GM23248 (cell line): ENCODE results near the gene FIGNL1. TPM values are rescaled to one million over a fixed set of nuclear protein-coding genes. Genes with fewer than 3 reads are reported as not detected.

Experiments used
- DNase-seq: peaks from one replicate; pipeline ENCODE4 v3.0.0-alpha.2; 2015
- H2AFZ ChIP-seq: fragments of 200-600 bp; sonication (generic); 2 replicates; pipeline ENCODE4 v1.6.1; 2016; ENCODE audit warnings: antibody characterized with exemption
- H3F3A ChIP-seq: fragments of 200-600 bp; sonication (generic); 2 replicates; pipeline ENCODE4 v1.6.1; 2016; ENCODE audit warnings: mild to moderate bottlenecking, antibody characterized with exemption, mixed run types; ENCODE audit not compliant: insufficient read depth
- H3K27ac ChIP-seq: fragments of 200-600 bp; sonication (generic); 2 replicates; pipeline ENCODE4 v1.5.1; 2016; ENCODE audit warnings: mild to moderate bottlenecking
- H3K27me3 ChIP-seq: fragments of 200-600 bp; sonication (generic); replicated peaks from 2 replicates; pipeline ENCODE4 v1.6.1; 2016; ENCODE audit warnings: mild to moderate bottlenecking; ENCODE audit not compliant: insufficient read depth
- H3K36me3 ChIP-seq: fragments of 200-600 bp; sonication (generic); 2 replicates; pipeline ENCODE4 v1.6.1; 2016; ENCODE audit warnings: low read depth, mild to moderate bottlenecking
- H3K4me1 ChIP-seq: fragments of 200-600 bp; sonication (generic); 2 replicates; pipeline ENCODE4 v1.6.1; 2016; ENCODE audit warnings: mild to moderate bottlenecking; ENCODE audit not compliant: insufficient read depth
- H3K4me2 ChIP-seq: fragments of 200-600 bp; sonication (generic); one replicate; pipeline ENCODE4 v1.6.1; 2016; ENCODE audit warnings: mild to moderate bottlenecking; ENCODE audit not compliant: unreplicated experiment
- H3K4me3 ChIP-seq: fragments of 200-600 bp; sonication (generic); 2 replicates; pipeline ENCODE4 v1.5.1; 2016; ENCODE audit warnings: mild to moderate bottlenecking
- H3K79me2 ChIP-seq: fragments of 200-600 bp; sonication (generic); 2 replicates; pipeline ENCODE4 v1.6.1; 2016; ENCODE audit warnings: mild to moderate bottlenecking; ENCODE audit not compliant: insufficient read depth
- H3K9ac ChIP-seq: fragments of 200-600 bp; sonication (generic); 2 replicates; pipeline ENCODE4 v1.6.1; 2016; ENCODE audit warnings: mild to moderate bottlenecking
- H3K9me2 ChIP-seq: fragments of 200-600 bp; sonication (generic); 2 replicates; pipeline ENCODE4 v1.6.1; 2016; ENCODE audit warnings: mixed run types, mild to moderate bottlenecking, moderate library complexity; ENCODE audit not compliant: insufficient read depth
- H3K9me3 ChIP-seq: fragments of 200-600 bp; sonication (generic); one replicate; pipeline ENCODE4 v1.6.1; 2017; ENCODE audit warnings: low read depth
- H4K20me1 ChIP-seq: fragments of 200-600 bp; sonication (generic); 2 replicates; pipeline ENCODE4 v1.6.0; 2016; ENCODE audit not compliant: insufficient read depth
- EZH2 ChIP-seq: fragments of 200-600 bp; sonication (generic); IDR thresholded peaks from 2 replicates; pipeline ENCODE4 v1.6.1; 2018; ENCODE audit warnings: antibody characterized with exemption, mild to moderate bottlenecking; ENCODE audit not compliant: insufficient read depth, poor library complexity, severe bottlenecking
- EZH2phosphoT487 ChIP-seq: fragments of 200-600 bp; sonication (generic); IDR thresholded peaks from 2 replicates; pipeline ENCODE4 v1.6.1; 2018; ENCODE audit warnings: antibody characterized with exemption, moderate library complexity, mild to moderate bottlenecking, low read depth; ENCODE audit not compliant: insufficient read depth
- WGBS, 2 experiments: methylation state at CpG; one replicate each; pipeline ENCODE4 v1.1.6; 2015 to 2017; ENCODE audit warnings: low lambda C conversion rate in 2 of 2, low coverage in 1 of 2; ENCODE audit errors: missing lambda C conversion rate in 2 of 2; 5-methylcytosine and 5-hydroxymethylcytosine counted together
- in situ Hi-C: fragments of 300-500 bp; cut with MboI; formaldehyde crosslinking; loops from 2 replicates; pipeline ENCODE4 v1.15.0; 2020
- polyA plus RNA-seq: library from polyadenylated mRNA; unstranded; fragments of >200 nt; fragmentation: Nextera tagmentation; extraction: Ambion mirVana; gene quantifications from 2 replicates; pipeline ENCODE4 v1.2.1, GENCODE V29; 2016
- total RNA-seq: library from RNA; depleted of rRNA; stranded (reverse); fragments of >200 nt; shearing (Covaris generic); gene quantifications from 2 replicates; pipeline ENCODE4 v1.2.3, GENCODE V29; 2014

Gene FIGNL1
- total and polyA plus RNA-seq, 2 experiments from 2014 or later, result 8.4 to 20.2 TPM

- WGBS, 2 experiments, result 32 to 47% methylated on average over 7 of the region's 7 CpGs
- Histone ChIP-seq H3K9ac (no peak overlapping the region), H3K27me3 (peaks cover 8% of the 10 kb centered on the region; the same call in 1 of the 2 replicates), H3K36me3 (no peaks in the 10 kb centered on the region), H3K4me1 (no peaks in the 10 kb centered on the region), H3K9me3 (no peaks in the 10 kb centered on the region), H3K9me2 (no peaks in the 10 kb centered on the region), H2AFZ (no peak overlapping the region), H3K79me2 (no peaks in the 10 kb centered on the region), H3F3A (no peaks in the 10 kb centered on the region), H3K4me3 (no peak overlapping the region), H4K20me1 (no peaks in the 10 kb centered on the region), H3K27ac (no peak overlapping the region), H3K4me2 (no peak overlapping the region)
- in situ Hi-C loops, result loop anchor here (10.0 kb wide), 1 partner anchor 185 kb away; no protein-coding TSS in a partner anchor
- no peak for TF ChIP-seq EZH2phosphoT487
- TF ChIP-seq EZH2, result no peak
- no peak for DNase-seq
Observed at GRCh38 chr7:50479743-50480517, 29.8 kb upstream of the FIGNL1 start.

DNA sequence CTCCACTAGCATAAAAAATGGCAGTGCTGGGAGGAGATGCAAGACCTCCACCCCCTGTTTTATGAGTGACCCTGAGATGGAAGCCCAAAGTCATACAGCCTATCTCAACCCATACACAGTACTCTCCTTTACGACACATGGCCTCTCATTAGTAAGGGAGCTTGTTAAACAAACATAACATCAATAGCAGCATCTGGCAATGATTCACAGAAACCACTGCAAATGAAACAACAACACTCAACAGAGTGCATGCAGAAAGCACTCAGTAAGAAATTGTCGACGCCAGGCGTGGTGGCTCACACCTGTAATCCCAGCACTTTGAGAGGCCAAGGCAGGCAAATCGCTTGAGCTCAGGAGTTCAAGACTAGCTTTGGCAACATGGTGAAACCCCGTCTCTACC, 27.5 kb upstream of the FIGNL1 start:
- H4K20me1 ChIP-seq, result no peaks in the 10 kb centered on the region
- no peaks in the 10 kb centered on the region for H3K4me1 ChIP-seq
- no peak overlapping the region for H3K4me3 ChIP-seq
- WGBS, 2 experiments, result 51 to 54% methylated on average over 6 of the region's 6 CpGs
- in situ Hi-C loops, result loop anchor here (10.0 kb wide), 1 partner anchor 187 kb away; no protein-coding TSS in a partner anchor
- no peaks in the 10 kb centered on the region for H3F3A ChIP-seq
- no peak overlapping the region for H3K27ac ChIP-seq
- no peak overlapping the region for H3K9ac ChIP-seq
- no peak overlapping the region for H2AFZ ChIP-seq
- no peaks in the 10 kb centered on the region for H3K9me3 ChIP-seq
- peaks cover 8% of the 10 kb centered on the region; the same call in 1 of the 2 replicates for H3K27me3 ChIP-seq
- no peaks in the 10 kb centered on the region for H3K9me2 ChIP-seq
- H3K4me2 ChIP-seq, result no peak overlapping the region
- H3K36me3 ChIP-seq, result no peaks in the 10 kb centered on the region
- TF ChIP-seq EZH2phosphoT487, result no peak
- TF ChIP-seq EZH2, result no peak
- DNase-seq, result no peak
- H3K79me2 ChIP-seq, result no peaks in the 10 kb centered on the region

DNA sequence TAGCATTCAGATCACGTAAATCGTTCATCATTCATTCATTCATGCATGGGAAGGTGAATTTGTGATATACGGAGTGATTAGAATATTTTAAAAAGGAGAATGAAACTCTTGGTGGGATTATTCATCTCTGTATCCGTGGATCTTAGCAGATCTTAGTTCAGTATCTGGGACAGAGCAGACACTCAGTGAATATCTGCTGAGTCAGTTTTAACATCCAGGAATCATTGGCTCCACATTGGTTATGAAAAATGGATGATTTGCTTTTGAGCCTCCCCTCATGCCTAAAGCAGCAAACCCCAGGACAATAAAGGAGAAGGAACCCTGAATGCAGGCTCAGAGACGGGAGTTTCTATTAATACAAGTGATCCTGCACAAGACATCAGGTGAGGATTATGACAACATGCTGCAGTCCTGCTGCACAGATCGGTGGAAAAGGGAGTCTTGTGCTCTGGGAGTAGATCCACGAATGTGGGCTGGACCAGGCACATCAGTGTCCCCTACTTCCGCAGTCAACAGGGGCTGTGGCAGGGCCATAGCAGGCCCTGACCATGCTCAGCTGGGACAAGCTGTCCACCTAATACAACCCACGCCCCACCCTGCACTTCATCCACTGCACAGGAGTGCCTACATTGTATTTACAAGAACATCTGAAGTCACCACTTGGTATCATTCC, 26.9 kb upstream of the FIGNL1 start:
- H3K4me3 ChIP-seq, result no peak overlapping the region
- no peaks in the 10 kb centered on the region for H3K9me3 ChIP-seq
- 74 to 76% methylated on average over 9 of the region's 9 CpGs for whole genome bisulfite sequencing, 2 experiments
- no peak for DNase-seq
- H3K27ac ChIP-seq, result no peak overlapping the region
- H3K36me3 ChIP-seq, result no peaks in the 10 kb centered on the region
- no peak overlapping the region for H3K4me2 ChIP-seq
- H3K27me3 ChIP-seq, result peaks cover 12% of the 10 kb centered on the region; the same call in 1 of the 2 replicates
- no peak overlapping the region for H3K9ac ChIP-seq
- no peaks in the 10 kb centered on the region for H3F3A ChIP-seq
- H3K9me2 ChIP-seq, result no peaks in the 10 kb centered on the region
- H2AFZ ChIP-seq, result no peak overlapping the region
- no peaks in the 10 kb centered on the region for H4K20me1 ChIP-seq
- no peaks in the 10 kb centered on the region for H3K4me1 ChIP-seq
- TF ChIP-seq EZH2, result no peak
- no peak for TF ChIP-seq EZH2phosphoT487
- no peaks in the 10 kb centered on the region for H3K79me2 ChIP-seq
- in situ Hi-C loops, result loop anchor here (10.0 kb wide), 1 partner anchor 188 kb away; no protein-coding TSS in a partner anchor

GRCh38 chr7:50475340-50475739, 25.2 kb upstream of the FIGNL1 start:
- no peak for DNase-seq
- Histone ChIP-seq H3F3A (no peaks in the 10 kb centered on the region), H3K79me2 (no peaks in the 10 kb centered on the region), H3K4me3 (no peak overlapping the region), H3K9ac (no peak overlapping the region), H2AFZ (no peak overlapping the region), H4K20me1 (no peaks in the 10 kb centered on the region), H3K27me3 (peaks cover 12% of the 10 kb centered on the region; the same call in 1 of the 2 replicates), H3K9me3 (no peaks in the 10 kb centered on the region), H3K9me2 (no peaks in the 10 kb centered on the region), H3K4me1 (no peaks in the 10 kb centered on the region), H3K36me3 (no peaks in the 10 kb centered on the region), H3K4me2 (no peak overlapping the region), H3K27ac (no peak overlapping the region)
- WGBS, 2 experiments, result 60 to 62% methylated on average over 4 of the region's 4 CpGs
- in situ Hi-C loops, result loop anchor here (10.0 kb wide), 1 partner anchor 189 kb away; no protein-coding TSS in a partner anchor
- TF ChIP-seq EZH2phosphoT487 (no peak), EZH2 (no peak)
